ENCODE data around the gene SUMO2. TPM values are rescaled to one million over a fixed set of nuclear protein-coding genes. Genes with fewer than 3 reads are reported as not detected.

The SUMO2 gene
- total and polyA plus RNA-seq, 2 of the 13 experiments (the other 11 are each of a cell fraction or from before 2014, with no cell fraction given) = 337 to 553 TPM

- 0 out of 2 replicates have a peak, but pooled peaks have one; percentile 3 for TF ChIP-seq ZNF446 (CRISPR knock-in tag; IDR thresholded peaks at IDR 0.05)
- TF ChIP-seq USF2 (IDR thresholded peaks at IDR 0.05; ENCODE audit: low read depth, low read length) = 0 out of 2 replicates have a peak, but pooled peaks have one; percentile 14
- TF ChIP-seq USF2 (CRISPR knock-in tag; IDR thresholded peaks at IDR 0.05; ENCODE audit: borderline replicate concordance) = no peak
- TF ChIP-seq BRD4 (CRISPR knock-in tag; IDR thresholded peaks at IDR 0.05) = 0 out of 2 replicates have a peak, but pooled peaks have one; percentile 1
- peak; percentile 45; the same call in 1 of the 2 replicates for TF ChIP-seq ZNF619 (CRISPR knock-in tag; IDR thresholded peaks at IDR 0.05)
- TF ChIP-seq HES4 (CRISPR knock-in tag; IDR thresholded peaks at IDR 0.05; ENCODE audit: borderline replicate concordance) = peak; percentile 46; the same call in 1 of the 2 replicates
- TF ChIP-seq EEA1 (CRISPR knock-in tag; IDR thresholded peaks at IDR 0.05; ENCODE audit: borderline replicate concordance) = peak; percentile 11; the same call in 1 of the 2 replicates
- TF ChIP-seq POGK (CRISPR knock-in tag; conservative IDR thresholded peaks at IDR 0.05) = peak; percentile 10; the same call in 1 of the 2 replicates
- 0 out of 2 replicates have a peak, but pooled peaks have one; percentile 8 for TF ChIP-seq ELF1 (CRISPR knock-in tag; IDR thresholded peaks at IDR 0.05)
- peak; percentile 8; the same call in 1 of the 2 replicates for TF ChIP-seq ZNF839 (CRISPR knock-in tag; IDR thresholded peaks at IDR 0.05; ENCODE audit: borderline replicate concordance)
- no peak for TF ChIP-seq HOMEZ (CRISPR knock-in tag; IDR thresholded peaks at IDR 0.05; ENCODE audit: low read depth)
- TF ChIP-seq HMG20B (CRISPR knock-in tag; conservative IDR thresholded peaks at IDR 0.05) = peak; percentile 2; the same call in 1 of the 2 replicates
- no peak; the same call in 1 of the 2 replicates for TF ChIP-seq E2F1 (CRISPR knock-in tag; IDR thresholded peaks at IDR 0.05)
- TF ChIP-seq DMAP1 (CRISPR knock-in tag; IDR thresholded peaks at IDR 0.05) = 0 out of 2 replicates have a peak, but pooled peaks have one; percentile 21
Measured at GRCh38 chr17:75205793-75206163, 23.0 kb upstream of the SUMO2 start (continued).

All from HepG2 (cell line).